SK-N-MC (cell line): Measurements from ENCODE around the gene RNPS1.
"Not testable (repeated sequence)": the region's sequence is repeated elsewhere in the genome, so short reads cannot be mapped to it uniquely, and the experiment has no call there.

ENCODE experiments used
- EZH2 ChIP-seq: fragments of 200-600 bp; sonication (generic); IDR thresholded peaks from one replicate; pipeline ENCODE4 v1.6.1; 2017; ENCODE audit warnings: antibody characterized with exemption
- POLR2AphosphoS5 ChIP-seq: IDR thresholded peaks from 2 replicates; pipeline ENCODE4 v1.6.1; 2012; ENCODE audit warnings: mild to moderate bottlenecking, low read depth, low read length, borderline replicate concordance

- TF ChIP-seq POLR2AphosphoS5, EZH2: not testable (repeated sequence)
These were observed 27.6 kb downstream of the RNPS1 start for GRCh38 chr16:2240331-2240730.
